Ovary (tissue), 9 donors: ENCODE measurements around the gene CSF1R. TPM values are rescaled to one million over a fixed set of nuclear protein-coding genes. Genes with fewer than 3 reads are reported as not detected.

ENCODE experiments used
- DNase-seq, 5 donors: peaks; one replicate each; pipeline ENCODE4 v3.0.0-alpha.2; 2019 to 2020
- H3K27ac ChIP-seq, 2 donors: fragments of 200-600 bp; one replicate each; pipeline versions ENCODE4 v1.5.1 to v1.8.0; 2019 to 2022
- H3K27me3 ChIP-seq: fragments of 200-600 bp; one replicate; pipeline ENCODE4 v1.8.0; 2022
- H3K36me3 ChIP-seq: fragments of 200-600 bp; sonication (generic); one replicate; pipeline ENCODE4 v1.5.1; 2019
- H3K4me1 ChIP-seq: one replicate; pipeline ENCODE4 v1.8.1; 2013; ENCODE audit warnings: mild to moderate bottlenecking, moderate library complexity; ENCODE audit not compliant: insufficient read depth
- H3K4me3 ChIP-seq: fragments of 200-600 bp; sonication (generic); one replicate; pipeline ENCODE4 v1.5.1; 2017
- H3K9me3 ChIP-seq, 2 donors: fragments of 200-600 bp in 1 of 2; sonication (generic) in 1 of 2; one replicate each; pipeline versions ENCODE4 v1.5.1 to v1.8.1; 2013 to 2019; ENCODE audit warnings: mild to moderate bottlenecking in 1 of 2, moderate library complexity in 1 of 2
- CTCF ChIP-seq, 3 donors: fragments of 450-650 bp in 2 of 3; fragments of 200-600 bp in 1 of 3; IDR thresholded peaks; one replicate each; pipeline versions ENCODE4 v1.5.1 to v1.8.0; 2016 to 2022; ENCODE audit warnings: antibody characterized with exemption in 3 of 3, mild to moderate bottlenecking in 1 of 3
- EP300 ChIP-seq: sonication (generic); formaldehyde crosslinking; IDR thresholded peaks from one replicate; pipeline ENCODE4 v1.6.1; 2017; ENCODE audit warnings: antibody characterized with exemption
- POLR2A ChIP-seq: fragments of 450-650 bp; IDR thresholded peaks from one replicate; pipeline ENCODE4 v1.6.1; 2017; ENCODE audit warnings: antibody characterized with exemption, mild to moderate bottlenecking, moderate library complexity
- WGBS, 3 donors: extraction: QIAGEN DNeasy Blood & Tissue Kit in 1 of 3; methylation state at CpG; one replicate each; pipeline versions ENCODE4 v1.1.5 to v1.1.7; 2013 to 2017; 5-methylcytosine and 5-hydroxymethylcytosine counted together
- intact Hi-C, 4 donors: fragments of 100-400 bp; cut with DNase I; formaldehyde crosslinking; loops; one replicate each; pipeline versions ENCODE4 v1.11.0 to v1.15.1; 2022 to 2023
- polyA plus RNA-seq, 2 donors: library from polyadenylated mRNA; stranded (reverse); fragments of 200-250 nt in 1 of 2; fragments of 350-450 nt in 1 of 2; fragmentation: Illumina TruSeq in 1 of 2; extraction: RNeasy Lipid Tissue Mini Kit (QIAGEN cat#74804) in 1 of 2; gene quantifications; one replicate each; pipeline ENCODE4 v1.2.3, GENCODE V29; 2013 to 2014
- total RNA-seq, 7 donors: library from RNA; depleted of rRNA in 2 of 7; stranded (reverse); fragments of >200 nt in 2 of 7; fragmentation: NEBNext Ultra II Directional in 3 of 7; extraction: Animal tissue kit (Norgen Biotek cat#: 25700) in 3 of 7; gene quantifications; one replicate each; pipeline versions ENCODE4 v1.1.0 to v1.2.4, GENCODE V29; 2016 to 2023
- donor health status: DM: no; HTN: no; CAD: no; lungs with moderate emphysema.
- donor health status: DM: no; HTN: no; CAD: no.
- donor health status: Bipolar disorder and iron deficiency.
- donor health status: DM: yes; HTN: yes; CAD: no.
- donor health status: DM: no; HTN: no; CAD: no.
- donor health status: DM: yes; HTN: yes; CAD: no.

The CSF1R gene
- total and polyA plus RNA-seq, 9 donors = 7.6 to 41.9 (median 16.4) TPM

- Histone ChIP-seq H3K27ac (peak overlapping the region in 1 of 2 donors; percentile 61), H3K27me3 (no peaks in the 10 kb centered on the region), H3K9me3 (no peaks in the 10 kb centered on the region), H3K4me3 (no peak overlapping the region), H3K36me3 (no peaks in the 10 kb centered on the region), H3K4me1 (peaks cover 4% of the 10 kb centered on the region)
- TF ChIP-seq EP300 = no peak
- no peak for TF ChIP-seq POLR2A
- no peak for TF ChIP-seq CTCF (IDR thresholded peaks at IDR 0.05)
- 33 to 42% (median 37%) methylated on average over 16 to 18 of the region's 18 CpGs for WGBS, 3 donors
- peak in 4 of 5 donors; percentile 42 to 71 (median 52) for DNase-seq
- intact Hi-C loops = no loop called here
Observed at GRCh38 chr5:150113047-150113744, 26.8 kb upstream of the CSF1R start.

- Histone ChIP-seq H3K36me3 (no peaks in the 10 kb centered on the region), H3K4me1 (peaks cover 4% of the 10 kb centered on the region), H3K9me3 (no peaks in the 10 kb centered on the region), H3K27ac (peak overlapping the region in 1 of 2 donors; percentile 61), H3K27me3 (no peaks in the 10 kb centered on the region), H3K4me3 (no peak overlapping the region)
- TF ChIP-seq EP300 = no peak
- no peak for TF ChIP-seq CTCF (IDR thresholded peaks at IDR 0.05)
- TF ChIP-seq POLR2A = no peak
- intact Hi-C loops = no loop called here
- peak; percentile 64 to 72 (median 67) for DNase-seq
- 22 to 26% (median 26%) methylated on average over 6 of the region's 6 CpGs for WGBS, 3 donors
Observed at GRCh38 chr5:150112201-150113046, 26.1 kb upstream of the CSF1R start.

DNA sequence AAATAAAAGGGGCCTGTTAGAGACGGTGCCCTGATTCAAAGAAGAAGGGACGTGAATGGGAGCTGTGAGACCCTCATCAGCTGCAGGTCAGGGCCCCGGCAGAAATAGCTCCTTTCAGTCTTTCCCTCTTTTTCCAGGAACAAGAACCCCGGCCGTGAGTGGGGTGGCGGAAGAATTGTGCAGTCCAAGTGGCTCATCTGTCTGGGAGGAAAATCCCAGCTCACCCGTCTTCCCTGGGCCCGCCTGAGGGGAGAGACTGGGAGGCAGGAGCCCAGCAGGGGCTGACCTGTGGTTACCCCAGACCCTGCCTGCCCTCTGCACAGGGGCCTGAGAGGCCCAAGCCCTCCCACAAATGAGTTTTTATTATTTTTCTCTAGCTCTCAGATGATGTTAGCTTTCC, 24.8 kb upstream of the CSF1R start:
- WGBS, 3 donors = 77 to 82% (median 77%) methylated on average over 8 of the region's 8 CpGs
- TF ChIP-seq CTCF (IDR thresholded peaks at IDR 0.05) (no peak), EP300 (no peak), POLR2A (no peak)
- intact Hi-C loops = no loop called here
- Histone ChIP-seq H3K27me3 (no peaks in the 10 kb centered on the region), H3K9me3 (no peaks in the 10 kb centered on the region), H3K36me3 (no peaks in the 10 kb centered on the region), H3K4me3 (no peak overlapping the region), H3K27ac (no peak overlapping the region), H3K4me1 (peaks cover 4% of the 10 kb centered on the region)
- no peak for DNase-seq

DNA sequence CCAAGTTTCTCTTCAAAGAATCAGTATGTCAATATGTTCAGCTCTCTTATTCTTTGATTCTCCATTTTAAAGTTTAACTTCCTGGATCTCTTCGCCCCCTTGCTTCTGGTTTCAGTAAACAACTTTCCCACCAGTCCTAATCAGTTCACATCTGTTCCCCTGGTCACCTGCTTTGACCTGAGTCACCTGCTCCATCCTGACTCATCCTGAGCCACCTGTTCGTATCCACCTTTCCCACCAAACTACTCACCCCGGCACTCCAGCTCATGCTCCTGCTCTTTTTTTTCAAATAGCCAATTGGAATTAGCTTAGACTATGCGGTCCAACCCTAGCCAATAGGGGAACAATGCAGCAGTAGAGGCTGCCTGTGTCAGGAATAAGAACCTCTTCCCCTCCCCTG, 23.6 kb upstream of the CSF1R start:
- intact Hi-C loops = no loop called here
- no peaks in the 10 kb centered on the region for H3K36me3 ChIP-seq
- H3K4me1 ChIP-seq = peaks cover 4% of the 10 kb centered on the region
- H3K4me3 ChIP-seq = no peak overlapping the region
- no peaks in the 10 kb centered on the region for H3K9me3 ChIP-seq
- no peak for DNase-seq
- 68 to 69% (median 68%) methylated on average over 4 of the region's 4 CpGs for WGBS, 3 donors
- no peaks in the 10 kb centered on the region for H3K27me3 ChIP-seq
- H3K27ac ChIP-seq = no peak overlapping the region
- TF ChIP-seq POLR2A = no peak
- no peak for TF ChIP-seq CTCF (IDR thresholded peaks at IDR 0.05)
- TF ChIP-seq EP300 = no peak
